K562 (cell line): ENCODE measurements around the gene SLC34A1. TPM values are rescaled to one million over a fixed set of nuclear protein-coding genes. Genes with fewer than 3 reads are reported as not detected.

Source experiments
- ATAC-seq: fragments of 200-7000 bp; cut with Tn5 transposase; 3 replicates; pipeline ENCODE4 v1.9.1; 2020; ENCODE audit warnings: moderate library complexity
- BruUV-seq: library from RNA; stranded (reverse); fragments of 400-500 nt; replicated peaks from 2 replicates; lab custom pipeline; 2021; lab: Mats Ljungman, UMichigan
- CTCF ChIA-PET: fragments of 300-600 bp; formaldehyde crosslinking; extraction: SDS; loops from one replicate; lab custom pipeline; 2021; ENCODE audit warnings: low intra/inter-chr PET ratio; lab: Yijun Ruan, JAX
- POLR2A ChIA-PET: fragments of 300-600, 350-650 bp; sonication (Branson Sonifier 250); formaldehyde crosslinking; extraction: SDS; loops from one replicate; lab custom pipeline; 2021; ENCODE audit warnings: antibody characterized with exemption, inconsistent platforms; lab: Yijun Ruan, JAX
- DNase-seq, 4 experiments: peaks; one replicate each; pipeline versions ENCODE4 v3.0.0 to v3.0.0-alpha.2; 2011 to 2018; ENCODE audit warnings: low spot score in 3 of 4, mixed read lengths in 3 of 4; ENCODE audit errors: extremely low read depth in 1 of 4
- FAIRE-seq: peaks from 2 replicates; lab custom pipeline; 2011; peaks lifted over from hg19 to GRCh38; lab: Jason Lieb, UNC
- H2AFZ ChIP-seq: 2 replicates; pipeline ENCODE4 v1.6.0; 2011; ENCODE audit warnings: low read depth, low read length, control low read depth, inconsistent platforms
- H3K27ac ChIP-seq: fragments of 200-600 bp; 3 replicates; pipeline ENCODE4 v1.8.0; 2011; ENCODE audit warnings: low read depth, mild to moderate bottlenecking, control low read depth, inconsistent platforms, low read length, moderate library complexity, mixed read lengths; ENCODE audit errors: extremely low read depth
- H3K27me3 ChIP-seq, 2 experiments: fragments of 300-600 bp in 1 of 2; 2 replicates in 1 of 2; 3 replicates in 1 of 2; pipeline versions ENCODE4 v1.6.0 to v1.8.0; 2011; ENCODE audit warnings: inconsistent platforms in 2 of 2, low read length in 2 of 2, mild to moderate bottlenecking in 1 of 2, mixed read lengths in 1 of 2, moderate library complexity in 1 of 2; ENCODE audit not compliant: control insufficient read depth in 2 of 2, insufficient read depth in 2 of 2
- H3K36me3 ChIP-seq: fragments of 300-600 bp; 3 replicates; pipeline ENCODE4 v1.8.0; 2011; ENCODE audit warnings: mild to moderate bottlenecking, low read length, inconsistent platforms; ENCODE audit not compliant: control insufficient read depth, insufficient read depth
- H3K4me1 ChIP-seq, 2 experiments: fragments of 200-600 bp in 1 of 2; replicated peaks in 1 of 2; 2 replicates in 1 of 2; 3 replicates in 1 of 2; pipeline versions ENCODE4 v1.5.1 to v1.8.0; 2011; ENCODE audit warnings: inconsistent platforms in 2 of 2, low read length in 2 of 2, mild to moderate bottlenecking in 1 of 2, mixed read lengths in 1 of 2, moderate library complexity in 1 of 2; ENCODE audit not compliant: control insufficient read depth in 2 of 2, insufficient read depth in 2 of 2
- H3K4me2 ChIP-seq: 2 replicates; pipeline ENCODE4 v1.6.1; 2011; ENCODE audit warnings: low read length, control low read depth, inconsistent platforms, mixed read lengths; ENCODE audit not compliant: insufficient read depth
- H3K4me3 ChIP-seq: fragments of 200-600 bp; sonication (generic), shearing (Covaris generic); 2 replicates; pipeline ENCODE4 v1.5.1; 2016; ENCODE audit warnings: control low read depth, inconsistent platforms
- H3K79me2 ChIP-seq: fragments of 200-600 bp; 3 replicates; pipeline ENCODE4 v1.8.0; 2011; ENCODE audit warnings: low read length, inconsistent platforms; ENCODE audit not compliant: control insufficient read depth, insufficient read depth
- H3K9ac ChIP-seq, 2 experiments: 2 replicates each; pipeline versions ENCODE4 v1.6.0 to v1.6.1; 2011; ENCODE audit warnings: low read depth in 2 of 2, low read length in 2 of 2, control low read depth in 1 of 2, inconsistent platforms in 1 of 2, mild to moderate bottlenecking in 1 of 2, mixed read lengths in 1 of 2; ENCODE audit not compliant: insufficient read depth in 1 of 2
- H3K9me1 ChIP-seq: one replicate; pipeline ENCODE4 v1.6.0; 2011; ENCODE audit warnings: inconsistent platforms, mild to moderate bottlenecking, low read length, moderate library complexity; ENCODE audit not compliant: control insufficient read depth, insufficient read depth
- H3K9me3 ChIP-seq: replicated peaks from 2 replicates; pipeline ENCODE4 v1.5.1; 2011; ENCODE audit warnings: low read depth, low read length, inconsistent platforms; ENCODE audit not compliant: control insufficient read depth, insufficient read depth
- H4K20me1 ChIP-seq: replicated peaks from 2 replicates; pipeline ENCODE4 v1.6.1; 2011; ENCODE audit warnings: low read length, inconsistent platforms, mixed read lengths; ENCODE audit not compliant: control insufficient read depth, insufficient read depth
- ETV1 ChIP-seq: fragments of 450-650 bp; conservative IDR thresholded peaks from 2 replicates; pipeline ENCODE4 v1.6.1; 2016; ENCODE audit warnings: missing genetic modification characterization, control low read depth, low read depth, missing compliant biosample characterization
- HDAC3 ChIP-seq: fragments of 450-650 bp; IDR thresholded peaks from 2 replicates; pipeline ENCODE4 v1.6.1; 2018; ENCODE audit warnings: borderline replicate concordance, mild to moderate bottlenecking, moderate library complexity; ENCODE audit not compliant: partially characterized antibody
- POLR2G ChIP-seq: fragments of 200-400 bp; formaldehyde crosslinking; IDR thresholded peaks from 2 replicates; pipeline ENCODE4 v1.6.1; 2017; ENCODE audit warnings: low read depth, mild to moderate bottlenecking, antibody characterized with exemption, low read length, moderate library complexity
- STAT5A ChIP-seq: IDR thresholded peaks from 2 replicates; pipeline ENCODE4 v1.6.1; 2012; ENCODE audit warnings: low read length, inconsistent platforms, borderline replicate concordance
- STAT5B ChIP-seq: fragments of 250-450 bp; sonication (Bioruptor Pico); IDR thresholded peaks from 2 replicates; pipeline ENCODE4 v1.8.0; 2021; ENCODE audit warnings: mild to moderate bottlenecking, inconsistent platforms
- TSC22D4 ChIP-seq: fragments of 450-650 bp; IDR thresholded peaks from 2 replicates; pipeline ENCODE4 v1.6.1; 2016; ENCODE audit warnings: missing genetic modification characterization, missing biosample characterization, control low read depth
- XRCC4 ChIP-seq: IDR thresholded peaks from one replicate; pipeline ENCODE4 v1.6.1; 2011; ENCODE audit not compliant: insufficient read depth, insufficient read length; ENCODE audit errors: extremely low read depth
- whole genome bisulfite sequencing: fragments of 100-300 bp; shearing (Covaris generic); methylation state at CpG from one replicate; pipeline ENCODE4 v1.1.6; 2016; ENCODE audit warnings: low coverage, mixed read lengths; ENCODE audit not compliant: insufficient coverage; ENCODE audit errors: missing lambda C conversion rate; 5-methylcytosine and 5-hydroxymethylcytosine counted together
- in situ Hi-C: fragments of 300-500 bp; cut with MboI; formaldehyde crosslinking; loops from 4 replicates; pipeline ENCODE4 v1.15.0; 2018; ENCODE audit warnings: inconsistent platforms, mixed read lengths
- intact Hi-C: fragments of 100-400 bp; cut with micrococcal nuclease; formaldehyde crosslinking; loops from 2 replicates; pipeline ENCODE4 v1.14.2; 2022
- polyA plus RNA-seq, 8 experiments: library from polyadenylated mRNA; depleted of rRNA in 4 of 8; stranded (reverse) in 5 of 8; unstranded in 3 of 8; fragments of >200 nt; fragmentation: Nextera tagmentation in 2 of 8; fragmentation: Illumina TruSeq in 1 of 8; extraction: Ambion mirVana in 2 of 8; extraction: Trizol in 1 of 8; gene quantifications; 2 replicates each; pipeline versions ENCODE4 v1.2.1 to v1.2.3, GENCODE V29; 2011 to 2014; ENCODE audit warnings: inconsistent platforms in 1 of 8, missing spikeins in 1 of 8
- total RNA-seq, 7 experiments: library from RNA; depleted of rRNA in 6 of 7; stranded (reverse); fragments of >200 nt in 6 of 7; fragmentation: Illumina TruSeq in 2 of 7; extraction: Trizol in 2 of 7; gene quantifications; 2 replicates each; pipeline versions ENCODE4 v1.2.1 to v1.2.3, GENCODE V29; 2011 to 2021; ENCODE audit warnings: low replicate concordance in 1 of 7
- TF ChIP-seq, protein P1 (sequence below): sonication (generic); formaldehyde crosslinking; IDR thresholded peaks from 2 replicates; pipeline ENCODE4 v1.8.0; 2022; ENCODE audit warnings: mild to moderate bottlenecking, missing genetic modification reagents, borderline replicate concordance
- TF ChIP-seq, protein P2 (sequence below): fragments of 450-650 bp; IDR thresholded peaks from 2 replicates; pipeline ENCODE4 v1.6.1; 2016; ENCODE audit warnings: low read depth

SLC34A1 gene
- total and polyA plus RNA-seq, 9 of the 15 experiments (the other 6 are each of a cell fraction or from before 2014, with no cell fraction given), result not detected

DNA sequence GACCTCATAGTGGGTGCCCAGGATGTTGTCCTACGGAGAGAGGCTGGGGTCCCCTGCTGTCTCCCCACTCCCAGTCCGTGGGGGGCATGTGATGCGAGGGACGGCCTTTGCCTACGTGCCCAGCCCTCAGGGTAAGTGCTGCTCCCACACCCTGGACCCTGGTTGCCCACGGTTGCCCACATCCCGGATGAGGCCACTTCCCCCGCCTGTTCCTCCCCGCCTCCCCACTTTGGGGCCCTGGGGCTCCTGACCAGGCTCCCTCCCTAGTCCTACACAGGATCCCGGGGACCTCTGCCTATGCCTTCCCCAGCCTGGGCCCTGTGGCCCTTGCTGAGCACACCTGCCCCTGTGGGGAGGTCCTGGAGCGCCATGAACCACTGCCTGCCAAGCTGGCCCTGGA, 1.5 kb downstream of the SLC34A1 start:
- no peaks in the 10 kb centered on the region for H3K9me3 ChIP-seq
- H2AFZ ChIP-seq, result no peak overlapping the region
- no peaks in the 10 kb centered on the region for H4K20me1 ChIP-seq
- peaks cover 0 to 12% of the 10 kb centered on the region in 2 experiments; a peak in 2 of 5 replicates for H3K27me3 ChIP-seq
- ChIA-PET POLR2A (interaction anchor here (0.8 to 1.1 kb wide), 4 partner anchors 18 to 55 kb away, joined by 3 to 5 read pairs (median 4); no protein-coding TSS in a partner anchor), CTCF (no interaction called here)
- intact Hi-C loops, result no loop called here
- H3K9ac ChIP-seq, result peak overlapping the region in 1 of 2 experiments; percentile 29; a peak in 1 of 4 replicates
- in situ Hi-C loops, result no loop called here
- no peak overlapping the region for H3K4me3 ChIP-seq
- no peak overlapping the region for H3K4me2 ChIP-seq
- H3K27ac ChIP-seq, result no peak overlapping the region
- 5% methylated on average over 7 of the region's 11 CpGs for WGBS
- H3K36me3 ChIP-seq, result no peaks in the 10 kb centered on the region
- BruUV-seq, result no TSS peak
- no peak for FAIRE-seq
- ATAC-seq, result no peak
- peaks cover 6 to 22% of the 10 kb centered on the region in 2 experiments; a peak in 3 of 5 replicates for H3K4me1 ChIP-seq
- H3K79me2 ChIP-seq, result no peaks in the 10 kb centered on the region
- no peak for DNase-seq
- no peaks in the 10 kb centered on the region for H3K9me1 ChIP-seq
- TF ChIP-seq POLR2G (no peak), STAT5A (no peak), ETV1 (tag) (no peak), HDAC3 (no peak), STAT5B (CRISPR knock-in tag) (no peak), XRCC4 (no peak), TSC22D4 (no peak)
- TF ChIP-seq, protein P1, sequence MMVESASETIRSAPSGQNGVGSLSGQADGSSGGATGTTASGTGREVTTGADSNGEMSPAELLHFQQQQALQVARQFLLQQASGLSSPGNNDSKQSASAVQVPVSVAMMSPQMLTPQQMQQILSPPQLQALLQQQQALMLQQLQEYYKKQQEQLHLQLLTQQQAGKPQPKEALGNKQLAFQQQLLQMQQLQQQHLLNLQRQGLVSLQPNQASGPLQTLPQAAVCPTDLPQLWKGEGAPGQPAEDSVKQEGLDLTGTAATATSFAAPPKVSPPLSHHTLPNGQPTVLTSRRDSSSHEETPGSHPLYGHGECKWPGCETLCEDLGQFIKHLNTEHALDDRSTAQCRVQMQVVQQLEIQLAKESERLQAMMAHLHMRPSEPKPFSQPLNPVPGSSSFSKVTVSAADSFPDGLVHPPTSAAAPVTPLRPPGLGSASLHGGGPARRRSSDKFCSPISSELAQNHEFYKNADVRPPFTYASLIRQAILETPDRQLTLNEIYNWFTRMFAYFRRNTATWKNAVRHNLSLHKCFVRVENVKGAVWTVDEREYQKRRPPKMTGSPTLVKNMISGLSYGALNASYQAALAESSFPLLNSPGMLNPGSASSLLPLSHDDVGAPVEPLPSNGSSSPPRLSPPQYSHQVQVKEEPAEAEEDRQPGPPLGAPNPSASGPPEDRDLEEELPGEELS, result no peak
- TF ChIP-seq, protein P2, sequence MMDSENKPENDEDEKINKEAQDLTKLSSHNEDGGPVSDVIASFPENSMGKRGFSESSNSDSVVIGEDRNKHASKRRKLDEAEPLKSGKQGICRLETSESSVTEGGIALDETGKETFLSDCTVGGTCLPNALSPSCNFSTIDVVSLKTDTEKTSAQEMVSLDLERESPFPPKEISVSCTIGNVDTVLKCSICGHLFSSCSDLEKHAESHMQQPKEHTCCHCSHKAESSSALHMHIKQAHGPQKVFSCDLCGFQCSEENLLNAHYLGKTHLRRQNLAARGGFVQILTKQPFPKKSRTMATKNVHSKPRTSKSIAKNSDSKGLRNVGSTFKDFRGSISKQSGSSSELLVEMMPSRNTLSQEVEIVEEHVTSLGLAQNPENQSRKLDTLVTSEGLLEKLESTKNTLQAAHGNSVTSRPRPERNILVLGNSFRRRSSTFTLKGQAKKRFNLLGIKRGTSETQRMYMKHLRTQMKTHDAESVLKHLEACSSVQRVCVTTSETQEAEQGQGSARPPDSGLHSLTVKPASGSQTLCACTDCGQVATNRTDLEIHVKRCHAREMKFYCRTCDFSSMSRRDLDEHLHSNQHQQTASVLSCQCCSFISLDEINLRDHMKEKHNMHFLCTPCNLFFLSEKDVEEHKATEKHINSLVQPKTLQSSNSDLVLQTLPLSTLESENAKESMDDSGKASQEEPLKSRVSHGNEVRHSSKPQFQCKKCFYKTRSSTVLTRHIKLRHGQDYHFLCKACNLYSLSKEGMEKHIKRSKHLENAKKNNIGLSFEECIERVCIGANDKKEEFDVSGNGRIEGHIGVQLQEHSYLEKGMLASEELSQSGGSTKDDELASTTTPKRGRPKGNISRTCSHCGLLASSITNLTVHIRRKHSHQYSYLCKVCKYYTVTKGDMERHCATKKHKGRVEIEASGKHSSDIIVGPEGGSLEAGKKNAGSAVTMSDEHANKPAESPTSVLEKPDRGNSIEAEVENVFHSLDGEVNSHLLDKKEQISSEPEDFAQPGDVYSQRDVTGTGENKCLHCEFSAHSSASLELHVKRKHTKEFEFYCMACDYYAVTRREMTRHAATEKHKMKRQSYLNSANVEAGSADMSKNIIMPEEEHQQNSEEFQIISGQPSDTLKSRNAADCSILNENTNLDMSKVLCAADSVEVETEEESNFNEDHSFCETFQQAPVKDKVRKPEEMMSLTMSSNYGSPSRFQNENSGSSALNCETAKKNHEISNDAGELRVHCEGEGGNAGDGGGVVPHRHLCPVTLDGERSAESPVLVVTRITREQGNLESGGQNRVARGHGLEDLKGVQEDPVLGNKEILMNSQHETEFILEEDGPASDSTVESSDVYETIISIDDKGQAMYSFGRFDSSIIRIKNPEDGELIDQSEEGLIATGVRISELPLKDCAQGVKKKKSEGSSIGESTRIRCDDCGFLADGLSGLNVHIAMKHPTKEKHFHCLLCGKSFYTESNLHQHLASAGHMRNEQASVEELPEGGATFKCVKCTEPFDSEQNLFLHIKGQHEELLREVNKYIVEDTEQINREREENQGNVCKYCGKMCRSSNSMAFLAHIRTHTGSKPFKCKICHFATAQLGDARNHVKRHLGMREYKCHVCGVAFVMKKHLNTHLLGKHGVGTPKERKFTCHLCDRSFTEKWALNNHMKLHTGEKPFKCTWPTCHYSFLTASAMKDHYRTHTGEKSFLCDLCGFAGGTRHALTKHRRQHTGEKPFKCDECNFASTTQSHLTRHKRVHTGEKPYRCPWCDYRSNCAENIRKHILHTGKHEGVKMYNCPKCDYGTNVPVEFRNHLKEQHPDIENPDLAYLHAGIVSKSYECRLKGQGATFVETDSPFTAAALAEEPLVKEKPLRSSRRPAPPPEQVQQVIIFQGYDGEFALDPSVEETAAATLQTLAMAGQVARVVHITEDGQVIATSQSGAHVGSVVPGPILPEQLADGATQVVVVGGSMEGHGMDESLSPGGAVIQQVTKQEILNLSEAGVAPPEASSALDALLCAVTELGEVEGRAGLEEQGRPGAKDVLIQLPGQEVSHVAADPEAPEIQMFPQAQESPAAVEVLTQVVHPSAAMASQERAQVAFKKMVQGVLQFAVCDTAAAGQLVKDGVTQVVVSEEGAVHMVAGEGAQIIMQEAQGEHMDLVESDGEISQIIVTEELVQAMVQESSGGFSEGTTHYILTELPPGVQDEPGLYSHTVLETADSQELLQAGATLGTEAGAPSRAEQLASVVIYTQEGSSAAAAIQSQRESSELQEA, result no peak
